Endothelial cell of hepatic sinusoid (primary cell): ENCODE measurements around the gene LTBP1.
"Not testable (repeated sequence)": the region's sequence is repeated elsewhere in the genome, so short reads cannot be mapped to it uniquely, and the experiment has no call there.

Source experiments
- in situ Hi-C: cut with HindIII; loops from 2 replicates; pipeline ENCODE4 v1.10.0; 2017; ENCODE audit warnings: low sequenced_read_pairs

Gene LTBP1, protein sequence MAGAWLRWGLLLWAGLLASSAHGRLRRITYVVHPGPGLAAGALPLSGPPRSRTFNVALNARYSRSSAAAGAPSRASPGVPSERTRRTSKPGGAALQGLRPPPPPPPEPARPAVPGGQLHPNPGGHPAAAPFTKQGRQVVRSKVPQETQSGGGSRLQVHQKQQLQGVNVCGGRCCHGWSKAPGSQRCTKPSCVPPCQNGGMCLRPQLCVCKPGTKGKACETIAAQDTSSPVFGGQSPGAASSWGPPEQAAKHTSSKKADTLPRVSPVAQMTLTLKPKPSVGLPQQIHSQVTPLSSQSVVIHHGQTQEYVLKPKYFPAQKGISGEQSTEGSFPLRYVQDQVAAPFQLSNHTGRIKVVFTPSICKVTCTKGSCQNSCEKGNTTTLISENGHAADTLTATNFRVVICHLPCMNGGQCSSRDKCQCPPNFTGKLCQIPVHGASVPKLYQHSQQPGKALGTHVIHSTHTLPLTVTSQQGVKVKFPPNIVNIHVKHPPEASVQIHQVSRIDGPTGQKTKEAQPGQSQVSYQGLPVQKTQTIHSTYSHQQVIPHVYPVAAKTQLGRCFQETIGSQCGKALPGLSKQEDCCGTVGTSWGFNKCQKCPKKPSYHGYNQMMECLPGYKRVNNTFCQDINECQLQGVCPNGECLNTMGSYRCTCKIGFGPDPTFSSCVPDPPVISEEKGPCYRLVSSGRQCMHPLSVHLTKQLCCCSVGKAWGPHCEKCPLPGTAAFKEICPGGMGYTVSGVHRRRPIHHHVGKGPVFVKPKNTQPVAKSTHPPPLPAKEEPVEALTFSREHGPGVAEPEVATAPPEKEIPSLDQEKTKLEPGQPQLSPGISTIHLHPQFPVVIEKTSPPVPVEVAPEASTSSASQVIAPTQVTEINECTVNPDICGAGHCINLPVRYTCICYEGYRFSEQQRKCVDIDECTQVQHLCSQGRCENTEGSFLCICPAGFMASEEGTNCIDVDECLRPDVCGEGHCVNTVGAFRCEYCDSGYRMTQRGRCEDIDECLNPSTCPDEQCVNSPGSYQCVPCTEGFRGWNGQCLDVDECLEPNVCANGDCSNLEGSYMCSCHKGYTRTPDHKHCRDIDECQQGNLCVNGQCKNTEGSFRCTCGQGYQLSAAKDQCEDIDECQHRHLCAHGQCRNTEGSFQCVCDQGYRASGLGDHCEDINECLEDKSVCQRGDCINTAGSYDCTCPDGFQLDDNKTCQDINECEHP (N-terminal part only)

DNA sequence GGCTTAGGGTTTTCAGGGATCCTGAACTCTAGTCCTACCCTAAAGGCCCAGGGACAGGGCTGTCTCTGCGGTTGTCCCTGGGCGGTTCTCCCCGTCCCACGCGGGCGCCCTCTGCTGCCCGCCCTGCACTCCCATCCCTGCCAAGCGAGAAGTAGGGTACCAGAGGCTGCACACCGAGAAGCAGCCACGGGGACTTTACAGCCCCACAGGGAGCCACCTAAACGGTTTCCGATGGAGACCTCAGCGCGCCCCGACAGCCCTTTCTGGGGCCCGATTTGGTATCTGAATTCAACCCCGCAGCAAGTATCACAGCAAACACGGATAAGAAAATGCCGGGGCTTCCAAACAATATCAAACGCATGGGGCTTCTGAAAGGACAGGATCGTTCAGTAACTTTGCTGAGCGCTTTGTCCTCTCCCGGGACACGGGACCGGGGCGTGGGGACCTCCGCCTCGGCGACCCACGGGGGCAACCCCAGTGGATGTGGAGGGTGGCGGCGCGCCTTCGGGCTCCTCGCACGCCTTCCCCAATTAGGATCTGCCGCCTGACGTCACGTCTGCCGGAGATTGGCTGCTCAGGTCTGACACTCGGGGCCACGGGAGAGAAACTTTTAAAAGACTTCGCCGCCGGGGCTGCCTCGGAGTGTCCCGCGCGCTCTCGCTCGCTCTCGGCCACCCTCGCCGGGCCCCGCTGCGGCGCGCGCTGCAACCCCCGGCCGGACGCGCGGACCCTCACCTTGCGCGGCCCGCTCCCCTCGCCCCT is at the start of gene LTBP1:
TSS of gene LTBP1 (plus strand) at position 640 of the 762 bp plus-strand sequence. CDS start 372 bp downstream, outside the sequence.
- in situ Hi-C loops = loop anchor here (5.0 kb wide), 2 partner anchors 321 to 426 kb away; no protein-coding TSS in a partner anchor

DNA sequence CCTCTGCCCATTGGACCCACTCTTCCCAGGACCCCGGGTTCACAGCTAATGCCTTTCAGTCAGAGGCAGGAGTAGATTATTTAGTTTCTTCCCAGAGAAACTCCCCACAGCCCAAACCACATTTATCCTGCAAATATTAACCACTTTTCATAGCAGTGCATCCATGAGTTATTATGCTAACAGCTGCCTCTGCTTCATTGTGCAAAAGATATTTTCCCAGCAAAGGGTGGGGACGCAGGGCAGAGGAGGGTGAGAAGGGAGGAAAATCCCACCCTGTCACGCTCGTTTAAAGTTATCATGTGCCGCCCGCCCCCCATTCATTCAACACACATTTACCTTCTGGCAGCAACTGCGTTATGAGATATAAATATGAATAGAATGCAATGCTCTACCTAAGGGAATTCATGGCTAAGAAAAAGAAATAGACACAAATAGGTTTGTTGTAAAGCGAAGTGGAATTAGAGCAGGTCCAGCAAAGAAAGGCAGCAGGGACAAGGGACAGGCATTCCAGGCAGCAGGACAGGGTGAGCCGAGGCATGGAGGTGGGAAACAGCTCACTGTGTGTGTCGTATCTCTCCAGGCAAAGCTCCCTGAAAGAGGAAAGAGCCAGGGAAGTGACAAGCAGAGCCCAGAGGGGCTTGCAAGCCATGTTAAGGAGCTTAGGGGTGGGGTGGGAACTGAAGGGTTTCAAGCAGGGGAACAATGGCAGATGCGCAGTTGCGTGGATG is 46.3 kb upstream of the LTBP1 start:
- in situ Hi-C loops = no loop called here

DNA sequence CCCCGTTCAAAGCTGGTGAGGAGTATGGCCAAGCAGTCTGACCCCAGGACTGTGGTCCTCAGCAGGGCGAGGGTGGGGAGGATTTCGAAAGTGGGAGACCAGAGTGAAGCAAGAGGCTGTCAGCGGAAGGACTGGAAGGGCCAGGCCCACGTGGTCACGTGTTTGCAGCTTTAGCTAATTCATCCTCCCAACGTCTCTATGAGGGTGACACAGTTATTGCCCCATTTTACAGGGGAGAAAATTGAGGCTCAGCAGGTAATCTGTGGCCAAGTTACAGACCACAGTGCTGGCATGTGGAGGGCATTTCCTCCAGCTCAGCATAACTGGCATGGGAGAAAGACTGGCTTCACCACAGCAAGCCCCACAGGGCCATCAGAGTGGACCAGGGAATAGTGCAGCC is 45.4 kb upstream of the LTBP1 start:
- in situ Hi-C loops = no loop called here

DNA sequence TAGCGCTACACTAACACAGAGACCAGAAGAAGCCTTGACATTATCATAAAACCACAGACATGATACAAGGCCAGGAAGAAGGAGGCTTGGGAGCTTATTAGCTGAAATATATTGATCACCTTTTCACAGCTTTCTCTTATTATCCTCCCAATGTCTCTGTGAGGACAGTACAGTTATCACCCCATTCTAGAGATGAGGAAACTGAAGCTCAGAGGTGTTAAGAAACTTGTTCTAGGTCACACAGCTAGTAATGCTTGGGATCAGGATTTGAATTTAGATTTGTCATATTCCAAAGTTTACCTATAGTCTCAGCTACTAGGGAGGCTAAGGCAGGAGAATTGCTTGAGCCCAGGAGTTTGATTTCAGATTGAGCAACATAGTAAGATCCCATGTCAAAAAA is 44.6 kb upstream of the LTBP1 start:
- in situ Hi-C loops = no loop called here

DNA sequence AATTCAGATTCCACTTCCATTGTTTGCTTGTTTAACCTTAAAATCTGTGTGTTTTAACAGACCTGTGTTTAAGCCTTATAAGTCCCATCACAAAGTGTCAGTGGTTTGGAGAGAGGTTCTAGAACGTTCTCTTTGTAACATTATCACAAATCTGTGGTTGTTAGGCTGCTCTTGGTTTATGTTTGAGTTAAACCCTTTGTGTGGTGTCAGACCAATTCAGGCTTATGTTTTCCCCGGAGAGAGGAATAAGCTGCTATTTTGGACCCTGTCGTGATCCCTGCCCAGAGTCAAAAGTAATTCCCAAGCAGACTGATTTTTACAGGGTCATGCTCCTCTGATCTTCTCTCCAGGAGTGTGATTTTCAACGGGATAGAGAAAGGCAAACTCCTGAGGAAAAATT is 43.8 kb upstream of the LTBP1 start:
- in situ Hi-C loops = no loop called here

DNA sequence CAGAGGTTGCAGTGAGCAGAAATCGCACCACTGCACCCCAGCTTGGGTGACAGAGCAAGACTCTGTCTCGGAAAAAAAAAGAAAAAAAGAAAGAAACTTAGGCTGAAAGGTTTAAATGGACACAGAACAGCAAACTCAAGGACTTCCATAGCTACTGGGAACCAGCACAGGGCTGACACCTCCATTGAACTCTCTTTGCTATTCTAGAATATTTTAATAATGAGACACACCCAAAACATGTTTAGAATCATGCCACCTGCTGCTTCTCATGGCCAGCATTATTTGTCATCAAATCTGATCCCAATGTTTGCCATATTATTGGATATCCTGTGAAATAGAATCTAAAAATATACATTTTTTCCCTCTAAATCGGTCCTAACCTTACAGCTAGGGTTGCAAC is 42.7 kb upstream of the LTBP1 start:
- in situ Hi-C loops = no loop called here

DNA sequence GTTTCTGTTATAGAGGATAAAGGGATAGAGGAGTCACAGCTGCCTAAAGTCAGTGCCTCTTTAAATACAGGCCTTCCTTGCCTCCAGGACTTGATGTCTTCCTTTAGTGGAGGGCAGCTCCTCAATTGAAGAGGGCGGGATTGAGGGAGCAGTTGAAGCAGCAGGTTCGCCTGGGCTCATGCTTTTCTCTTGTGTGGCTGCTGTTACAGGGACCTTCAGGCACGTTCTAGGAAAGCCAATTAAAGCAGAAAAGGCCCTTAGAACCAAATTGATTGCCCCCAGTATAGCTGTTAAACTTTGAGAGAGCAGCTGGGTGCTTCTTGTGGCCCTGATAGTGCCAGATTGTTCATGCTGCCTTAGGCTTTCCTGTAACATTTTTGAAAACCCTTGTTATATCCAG is 42.0 kb upstream of the LTBP1 start:
- in situ Hi-C loops = no loop called here

DNA sequence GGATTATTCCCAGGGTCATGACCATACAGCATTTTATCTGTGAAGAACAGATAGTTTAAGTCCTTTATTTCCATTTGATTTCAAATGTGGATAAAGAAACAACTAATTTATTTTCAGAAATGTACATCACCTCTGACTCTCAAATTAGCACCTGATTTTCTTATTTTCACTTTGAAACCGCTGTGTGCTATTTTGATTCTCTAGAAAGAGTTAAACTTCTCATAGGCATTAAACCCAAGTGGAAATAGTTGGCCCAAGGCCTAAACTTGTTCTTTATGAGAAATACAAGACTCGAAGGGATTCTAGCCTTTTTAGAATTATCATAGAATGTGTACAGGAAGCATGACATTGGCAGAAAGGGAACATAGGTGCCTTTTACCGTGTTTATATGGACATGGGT is 41.5 kb upstream of the LTBP1 start:
- in situ Hi-C loops = no loop called here

DNA sequence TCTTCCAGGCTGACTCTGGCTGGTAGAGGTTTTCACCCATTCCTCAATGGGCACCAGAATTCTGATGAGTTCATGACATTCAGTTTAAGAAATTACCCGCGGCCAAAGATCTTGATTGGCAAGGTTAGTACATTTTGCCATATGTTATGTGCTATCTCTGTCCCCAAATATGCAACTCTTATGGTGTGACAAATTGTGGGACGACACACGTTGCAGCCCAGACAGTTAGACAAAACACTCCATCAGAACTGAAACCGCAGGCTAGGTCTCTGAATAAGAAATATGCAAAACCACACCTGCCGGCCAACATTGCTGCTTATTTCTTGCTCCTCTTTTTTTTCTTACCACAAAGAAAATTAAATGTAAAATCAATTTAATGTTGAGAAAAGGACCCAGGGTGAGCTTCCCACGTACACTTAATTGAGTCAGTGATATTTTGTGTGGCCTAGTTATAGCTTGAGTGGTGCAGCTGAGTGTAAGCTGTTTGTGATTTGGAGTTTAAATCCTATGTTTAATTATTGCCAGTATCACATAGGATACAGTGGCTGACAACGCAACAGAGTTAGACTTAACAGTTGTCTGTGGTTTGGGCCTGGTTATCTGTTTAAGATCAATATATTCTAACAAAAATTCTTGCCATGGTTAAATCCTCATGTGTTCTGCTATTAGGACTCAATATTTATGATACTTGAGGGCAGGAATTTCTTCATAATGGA is 35.7 kb upstream of the LTBP1 start:
- in situ Hi-C loops = no loop called here

DNA sequence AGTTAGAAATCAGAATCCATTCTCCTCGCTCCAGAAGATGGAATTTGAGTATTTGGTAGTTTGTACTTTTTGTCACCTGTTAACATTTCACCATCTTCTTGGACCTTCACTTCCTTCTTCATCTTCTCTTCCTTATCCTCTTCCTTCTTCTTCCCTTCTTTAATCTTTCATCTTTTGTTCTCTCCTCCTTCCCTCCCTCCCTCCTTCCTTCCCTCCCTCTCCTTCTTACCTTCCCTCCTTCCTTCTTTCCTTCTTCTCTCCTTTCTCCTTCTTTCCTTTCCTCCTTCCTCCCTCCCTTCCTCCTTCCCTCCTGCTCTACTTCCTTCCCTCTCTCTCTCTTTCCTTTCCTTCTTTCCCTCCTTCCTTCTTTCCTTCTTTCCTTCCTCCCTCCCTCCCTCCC is 31.1 kb upstream of the LTBP1 start:
- in situ Hi-C loops = no loop called here

DNA sequence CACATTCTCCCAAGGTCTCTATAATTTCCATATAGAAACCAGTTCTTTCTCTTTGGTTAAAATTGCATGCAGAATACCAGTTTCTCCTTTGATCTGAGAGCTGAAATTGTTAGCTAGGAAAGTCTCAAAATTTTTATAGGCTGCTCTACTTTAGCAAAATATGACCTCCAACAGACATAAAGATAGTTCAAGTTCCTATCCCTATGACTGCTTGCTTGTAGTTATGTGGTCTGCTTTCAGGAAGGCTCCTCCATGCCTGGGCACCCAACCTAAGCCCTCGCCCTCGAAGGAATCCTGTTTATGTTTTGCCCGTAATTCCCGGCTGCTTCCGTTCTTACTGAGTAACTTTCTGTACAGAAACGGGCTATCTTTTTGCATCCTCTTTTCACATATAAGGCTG is 28.0 kb upstream of the LTBP1 start:
- in situ Hi-C loops = no loop called here

DNA sequence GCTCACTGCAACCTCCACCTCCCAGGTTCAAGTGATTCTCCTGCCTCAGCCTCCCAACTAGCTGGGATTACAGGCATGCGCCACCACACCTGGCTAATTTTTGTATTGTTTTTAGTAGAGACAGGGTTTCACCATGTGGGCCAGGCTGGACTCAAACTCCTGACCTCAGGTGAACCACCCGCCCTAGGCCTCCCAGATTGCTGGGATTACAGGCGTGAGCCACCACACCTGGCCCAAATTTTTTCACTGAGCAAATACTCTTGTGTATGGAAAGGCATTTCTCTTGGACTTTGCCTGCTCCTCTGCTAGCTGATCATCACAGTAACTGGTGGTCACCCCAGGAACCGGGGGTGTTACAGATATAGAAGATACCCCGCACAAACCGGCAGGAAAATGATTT is 26.9 kb upstream of the LTBP1 start:
- in situ Hi-C loops = not testable (repeated sequence)

DNA sequence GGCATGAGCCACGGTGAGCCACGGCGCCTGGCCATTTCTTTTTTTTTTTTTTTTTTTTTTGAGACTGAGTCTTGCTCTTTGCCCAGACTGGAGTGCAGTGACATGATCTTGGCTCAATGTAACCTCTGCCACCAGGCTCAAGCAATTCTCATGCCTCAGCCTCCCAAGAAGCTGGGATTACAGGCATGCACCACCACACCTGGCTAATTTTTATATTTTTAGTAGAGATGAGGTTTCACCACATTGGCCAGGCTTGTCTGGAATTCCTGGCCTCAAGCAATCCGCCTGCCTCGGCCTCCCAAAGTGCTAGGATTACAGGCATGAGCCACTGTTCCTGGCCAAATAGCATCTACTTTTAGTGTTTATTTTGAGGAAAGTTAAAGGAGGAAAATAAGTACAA is 25.3 kb upstream of the LTBP1 start:
- in situ Hi-C loops = not testable (repeated sequence)

DNA sequence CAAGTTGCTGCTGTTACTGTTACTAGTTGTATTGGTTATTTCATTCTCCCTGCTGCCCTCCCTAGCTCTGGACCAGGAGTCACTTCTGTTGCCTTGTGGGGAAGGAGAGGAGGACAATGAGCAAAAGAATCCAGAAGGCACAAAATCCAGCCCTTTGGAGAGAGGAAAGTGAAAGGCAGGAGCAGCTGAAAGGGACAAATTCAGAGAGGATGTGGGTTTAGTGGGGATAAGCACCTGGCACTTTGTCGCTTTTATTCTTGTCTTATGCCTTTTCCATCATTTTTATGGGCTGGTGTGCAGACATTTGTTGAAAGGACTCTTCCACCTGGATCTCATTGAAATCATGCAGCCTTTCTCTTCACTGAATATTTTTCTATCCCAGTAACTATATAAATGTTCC is 24.3 kb upstream of the LTBP1 start:
- in situ Hi-C loops = no loop called here

DNA sequence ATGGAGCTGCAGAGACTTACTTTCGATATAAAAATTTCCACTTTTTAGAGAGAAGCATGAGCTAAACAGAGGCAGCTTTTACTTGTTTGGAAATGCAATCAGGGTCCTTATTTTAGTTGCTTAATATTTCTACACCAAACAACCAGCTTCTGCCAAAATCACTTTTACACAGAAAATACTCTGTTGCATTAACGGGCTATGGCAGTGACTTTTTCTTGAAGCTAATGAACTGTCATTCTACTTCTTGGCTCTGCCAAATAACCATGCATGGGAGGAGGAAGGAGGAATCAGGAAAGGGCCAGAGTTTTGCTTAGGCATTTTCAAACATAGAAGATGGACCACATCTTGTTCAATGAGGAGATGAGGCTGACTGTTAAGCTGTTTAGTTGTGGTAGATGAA is 23.6 kb upstream of the LTBP1 start:
- in situ Hi-C loops = no loop called here

DNA sequence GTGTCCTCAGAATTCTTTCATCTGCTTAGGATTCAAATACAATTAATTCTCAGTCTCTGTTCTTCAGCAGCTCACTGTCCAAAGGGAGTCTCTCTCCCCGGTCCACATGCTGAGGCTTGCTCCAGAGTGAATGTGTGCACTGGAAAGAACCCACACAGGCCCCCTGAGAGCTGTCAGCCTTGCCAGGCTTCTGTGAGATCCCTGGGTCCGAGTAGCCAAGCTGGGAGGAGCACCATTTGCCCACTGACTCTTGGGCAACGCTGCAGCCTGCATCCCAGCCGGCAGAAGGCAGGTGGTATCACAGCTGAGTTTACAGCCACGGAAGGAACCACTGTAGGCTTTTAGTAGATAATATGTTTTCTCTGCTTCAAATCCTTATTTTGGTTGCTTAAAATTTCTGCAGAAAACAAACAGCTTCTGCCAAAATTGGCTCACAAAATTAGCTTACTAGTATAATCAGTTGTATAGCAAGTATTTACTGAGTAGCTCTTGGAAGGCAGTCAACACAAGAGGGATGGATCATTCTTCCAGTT is 21.4 kb upstream of the LTBP1 start:
- in situ Hi-C loops = no loop called here

DNA sequence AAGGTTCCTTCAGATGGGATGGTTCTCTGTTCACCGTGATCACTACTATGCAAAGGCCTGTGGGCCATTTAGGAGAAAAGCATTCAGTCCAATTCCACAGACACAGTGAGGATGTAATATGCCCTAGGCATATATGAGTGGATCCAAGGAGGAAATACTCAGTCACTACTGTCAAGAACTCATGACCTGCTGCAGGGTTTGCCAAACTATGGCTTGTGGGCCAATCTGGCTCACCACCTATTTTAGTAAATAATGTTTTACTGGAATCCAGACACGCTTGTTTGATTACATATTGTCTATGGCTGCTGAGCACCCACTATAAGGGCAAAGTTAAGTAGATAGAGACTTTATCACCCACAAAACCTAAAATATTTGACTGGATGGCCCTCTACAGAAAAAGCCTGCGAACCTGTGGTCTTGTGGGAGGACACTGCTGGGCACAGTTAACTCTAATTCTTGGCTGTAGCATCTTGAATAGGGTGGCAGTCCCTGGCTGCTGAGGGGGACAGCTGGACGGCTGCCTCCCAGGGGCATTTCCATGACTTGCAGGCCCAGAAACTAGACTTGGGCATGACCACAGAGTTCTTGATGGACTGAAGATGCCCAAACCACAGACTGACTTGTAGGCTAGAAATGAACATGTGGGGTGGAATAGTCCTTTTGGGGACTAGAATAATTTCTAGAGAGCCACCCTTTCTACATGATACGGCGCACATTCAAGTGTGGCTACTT is 20.6 kb upstream of the LTBP1 start:
- in situ Hi-C loops = no loop called here

DNA sequence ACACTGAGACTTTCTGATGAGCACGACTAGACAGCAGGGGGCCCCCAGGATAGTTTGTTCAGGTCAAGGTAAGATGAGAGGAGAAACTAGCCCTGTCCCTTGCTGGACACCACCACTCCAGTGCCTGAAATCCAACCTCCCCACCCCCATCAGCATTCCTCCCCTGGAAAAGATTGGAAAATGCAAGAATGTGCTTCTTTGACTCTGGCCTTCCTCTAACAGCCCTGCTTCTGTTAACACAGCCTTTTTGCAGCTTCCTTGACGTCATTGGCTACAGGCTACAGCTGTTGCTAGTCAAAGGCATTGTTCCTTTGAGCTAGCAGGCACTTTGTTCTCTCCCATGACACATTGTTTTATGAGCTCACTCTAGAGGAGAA is 20.1 kb upstream of the LTBP1 start:
- in situ Hi-C loops = no loop called here
